D341Med (cell line): ENCODE measurements around the gene MRO.
"Not testable (repeated sequence)": the region's sequence is repeated elsewhere in the genome, so short reads cannot be mapped to it uniquely, and the experiment has no call there.

Experiments
- DNase-seq: peaks from one replicate; pipeline ENCODE4 v3.0.0; 2012; ENCODE audit warnings: low spot score

MRO gene

DNA sequence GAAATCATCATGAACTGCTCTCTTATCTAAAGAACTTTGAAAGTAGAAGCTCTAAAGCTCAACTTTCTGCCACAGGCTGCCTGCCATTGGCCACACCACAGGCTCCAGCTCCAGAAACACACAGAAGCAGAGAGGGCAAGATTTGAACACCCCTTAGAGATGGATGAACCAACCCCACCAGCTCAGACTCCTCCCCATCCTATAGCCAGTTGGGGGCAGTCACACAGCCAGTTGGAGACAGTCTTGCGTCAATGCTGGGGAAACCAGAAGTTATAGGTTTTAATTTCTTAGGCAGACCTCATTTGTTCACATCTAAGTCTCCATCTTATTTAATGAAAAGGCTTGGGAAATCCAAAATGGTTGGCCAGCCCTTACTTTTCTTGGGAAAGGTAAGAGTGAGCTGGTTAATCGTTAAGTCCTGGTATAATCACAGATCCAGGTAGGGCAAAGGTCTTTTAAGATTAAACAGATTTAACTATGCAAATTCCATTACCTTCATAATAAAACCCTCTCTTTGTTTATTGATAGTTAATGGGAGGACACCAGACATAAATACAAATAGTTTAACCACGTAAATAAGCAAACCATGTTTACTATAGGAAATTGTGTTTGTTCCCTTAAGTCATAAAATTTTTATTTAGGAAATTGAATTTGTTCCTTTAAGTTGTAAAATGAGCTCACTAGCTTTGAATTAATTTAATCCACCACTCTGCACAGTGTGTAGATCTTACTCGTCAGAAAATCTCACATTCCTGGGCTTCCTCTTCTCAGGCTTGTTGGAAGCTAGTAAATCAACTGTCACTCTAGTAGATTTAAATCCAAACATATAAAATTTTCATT is 28.0 kb downstream of the MRO start:
- no peak for DNase-seq

GRCh38 chr18:50790948-50791347 is 28.9 kb downstream of the MRO start:
- no peak for DNase-seq

DNA sequence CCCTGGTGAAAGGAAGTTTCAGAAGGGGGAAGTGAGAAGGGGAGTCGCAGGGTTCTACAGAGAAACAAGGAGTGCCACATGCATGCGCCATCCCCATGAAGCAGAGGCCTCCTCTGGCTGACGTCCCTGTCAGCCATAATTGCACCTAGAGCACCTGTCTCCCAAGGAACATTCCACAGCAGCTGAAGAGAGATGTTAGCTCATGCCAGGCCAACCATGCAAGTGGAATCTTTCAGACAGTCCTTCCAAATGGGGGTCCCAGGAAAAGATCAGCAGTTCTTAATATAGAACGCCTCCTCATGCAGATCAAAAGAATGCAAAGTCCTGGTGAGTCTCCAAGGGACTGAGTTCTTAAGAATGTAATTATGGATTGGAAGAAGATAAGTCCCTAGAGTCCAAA is 29.6 kb downstream of the MRO start:
- no peak for DNase-seq

DNA sequence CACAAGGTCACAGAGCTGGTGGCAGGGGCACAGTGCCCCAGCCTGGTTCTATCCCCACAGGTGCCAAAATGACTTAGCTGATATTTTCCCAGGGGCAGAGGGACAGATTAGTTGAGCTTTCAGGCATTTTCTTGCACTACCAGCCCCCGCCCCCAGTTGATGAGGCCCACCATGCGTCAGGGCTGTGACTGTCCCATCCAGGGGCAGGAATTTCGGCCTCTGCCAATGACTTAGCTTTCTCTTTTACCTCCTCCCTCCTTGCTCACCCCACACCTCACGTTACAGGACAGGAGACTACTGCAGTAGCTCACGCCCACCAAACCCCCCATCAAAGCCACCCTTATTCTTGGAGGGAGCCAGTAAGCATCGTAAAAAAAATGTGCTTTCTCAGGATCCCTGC is 31.5 kb downstream of the MRO start:
- DNase-seq, result no peak

DNA sequence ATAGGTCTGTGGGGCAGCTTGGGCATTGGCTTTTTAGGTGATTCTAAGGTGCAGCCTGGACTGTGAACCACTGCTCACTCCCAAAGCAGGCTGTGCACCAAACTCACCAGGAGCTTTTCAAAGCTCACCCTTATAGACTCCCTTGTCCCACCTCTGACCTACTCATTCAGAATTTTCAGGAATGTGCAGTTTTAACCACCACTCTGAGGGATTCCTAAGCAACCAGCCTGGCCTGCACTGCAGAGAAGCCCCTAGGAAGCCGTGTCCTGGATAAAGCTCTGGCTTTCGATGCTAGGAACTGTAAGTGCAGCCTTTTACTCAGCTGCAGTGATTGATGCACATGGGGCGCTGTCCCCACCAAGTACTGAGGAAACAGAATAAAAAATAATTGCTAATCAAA is 33.0 kb downstream of the MRO start:
- DNase-seq, result no peak

GRCh38 chr18:50783553-50783952 is 36.3 kb downstream of the MRO start:
- DNase-seq, result no peak

DNA sequence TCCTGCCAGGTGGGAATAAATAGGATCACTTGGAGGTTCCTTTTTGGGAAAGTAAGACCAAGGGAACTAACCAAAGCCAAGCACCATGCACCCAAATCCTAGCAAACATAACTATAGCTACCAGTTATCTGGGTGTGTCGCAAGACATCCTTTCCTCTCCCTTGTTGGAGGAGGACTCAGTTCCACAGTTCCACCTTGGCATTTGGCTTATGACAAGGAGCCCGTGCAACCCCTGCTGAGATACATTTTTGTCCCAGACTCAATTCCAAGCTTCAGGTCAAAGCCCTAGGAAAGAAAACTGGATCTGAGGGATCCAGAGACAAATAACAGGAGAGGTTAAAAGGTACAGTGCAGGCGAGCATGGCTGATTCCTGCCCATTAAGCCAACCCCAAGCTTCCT is 40.8 kb downstream of the MRO start:
- DNase-seq, result not testable (repeated sequence)

DNA sequence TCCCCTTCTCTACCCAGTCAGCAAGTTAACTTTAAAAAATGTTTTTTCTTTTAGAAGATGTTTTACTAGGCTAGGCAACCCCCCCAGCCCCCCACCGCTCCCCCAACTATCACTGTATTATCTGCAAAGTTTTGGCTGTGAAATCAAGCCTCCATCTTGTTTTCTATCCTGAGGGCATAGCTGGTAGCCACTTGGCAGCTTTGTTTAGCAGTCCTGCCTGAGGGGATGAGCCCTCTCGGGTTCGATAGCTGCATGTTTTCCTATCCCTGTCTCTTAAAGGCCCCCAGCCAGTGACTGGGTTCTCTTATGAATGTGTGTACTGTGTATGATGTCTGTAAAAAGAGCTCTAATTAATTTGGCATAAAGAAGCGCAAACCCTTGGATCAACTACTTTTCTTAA is 43.4 kb downstream of the MRO start:
- DNase-seq, result no peak

GRCh38 chr18:50775726-50776125 is 44.1 kb downstream of the MRO start:
- DNase-seq, result no peak

DNA sequence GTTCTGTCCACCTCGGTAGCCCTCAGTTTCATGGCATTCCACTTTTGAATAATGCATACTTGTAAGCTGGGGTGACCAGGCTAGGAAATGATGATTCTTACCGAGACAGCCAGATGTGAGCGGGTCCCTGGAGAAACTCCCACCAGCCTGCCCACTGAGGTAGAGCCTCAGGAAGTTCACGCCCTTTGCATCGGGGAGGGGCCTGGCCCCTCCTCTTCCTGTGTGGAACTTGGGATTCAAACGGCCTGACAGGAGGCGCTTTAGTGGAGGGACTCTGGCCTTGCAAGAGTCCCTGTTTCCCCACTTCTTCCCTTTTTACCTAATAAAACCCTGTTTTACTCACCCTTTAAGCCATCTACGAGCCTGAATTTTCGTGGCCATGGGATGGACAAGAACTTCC is 44.6 kb downstream of the MRO start:
- no peak for DNase-seq

DNA sequence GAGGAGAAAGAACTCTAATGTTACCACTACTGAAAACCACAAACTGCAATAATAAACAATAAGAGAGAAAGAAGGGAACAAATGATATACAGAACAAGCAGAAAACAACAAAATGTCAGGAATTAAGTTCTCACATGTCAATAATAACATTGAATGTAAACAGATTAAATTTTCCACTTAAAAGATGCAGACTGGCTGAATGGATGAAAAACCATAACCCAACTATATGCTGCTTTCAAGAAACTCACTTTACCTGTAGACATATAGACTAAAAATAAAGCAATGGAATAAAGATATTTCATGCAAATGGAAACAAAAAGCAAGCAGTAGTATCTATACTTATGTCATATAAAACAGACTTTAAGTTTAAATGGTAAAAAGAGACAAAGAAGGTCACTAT is 50.4 kb downstream of the MRO start:
- DNase-seq, result no peak

DNA sequence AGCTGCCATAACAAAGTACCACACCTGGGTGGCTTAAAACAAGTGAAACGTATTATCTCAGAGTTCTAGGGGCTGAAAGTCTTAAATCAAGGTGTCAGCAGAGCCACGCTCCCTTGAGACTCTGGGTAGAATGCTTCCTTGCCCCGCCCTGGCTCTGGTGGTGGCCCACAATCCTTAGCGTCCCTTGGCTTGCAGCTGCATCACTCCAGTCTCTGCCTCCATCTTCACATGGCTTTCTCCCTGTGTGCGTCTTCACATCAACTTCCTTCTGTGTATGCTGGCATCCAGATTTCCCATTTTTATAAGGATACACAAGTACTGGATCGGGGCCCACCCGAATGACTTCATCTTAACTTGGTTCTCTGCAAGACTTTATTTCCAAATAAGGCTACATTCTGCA is 62.5 kb downstream of the MRO start:
- DNase-seq, result no peak

DNA sequence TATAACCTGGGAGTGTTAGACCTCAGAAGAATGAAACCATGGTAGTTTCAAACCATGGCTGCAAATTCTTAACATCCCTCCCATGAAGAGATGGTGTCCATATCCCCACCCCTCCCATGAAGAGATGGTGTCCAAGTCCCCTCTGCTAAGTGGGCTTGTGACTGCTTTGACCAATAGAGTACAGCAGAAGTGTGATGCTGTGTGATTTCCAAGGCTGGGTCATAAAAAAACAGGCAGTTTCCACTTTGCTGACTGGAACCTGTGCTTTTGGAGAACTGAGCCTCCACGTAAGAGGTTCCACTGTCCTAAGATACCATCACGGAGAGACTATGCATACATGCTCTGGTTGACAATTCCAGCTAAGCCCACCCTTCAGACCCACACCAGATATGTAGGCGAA is 65.5 kb downstream of the MRO start:
- DNase-seq, result no peak

- DNase-seq, result no peak
Measured at GRCh38 chr18:50753311-50753710, 66.5 kb downstream of the MRO start.

GRCh38 chr18:50751947-50752346 is 67.9 kb downstream of the MRO start:
- DNase-seq, result no peak

DNA sequence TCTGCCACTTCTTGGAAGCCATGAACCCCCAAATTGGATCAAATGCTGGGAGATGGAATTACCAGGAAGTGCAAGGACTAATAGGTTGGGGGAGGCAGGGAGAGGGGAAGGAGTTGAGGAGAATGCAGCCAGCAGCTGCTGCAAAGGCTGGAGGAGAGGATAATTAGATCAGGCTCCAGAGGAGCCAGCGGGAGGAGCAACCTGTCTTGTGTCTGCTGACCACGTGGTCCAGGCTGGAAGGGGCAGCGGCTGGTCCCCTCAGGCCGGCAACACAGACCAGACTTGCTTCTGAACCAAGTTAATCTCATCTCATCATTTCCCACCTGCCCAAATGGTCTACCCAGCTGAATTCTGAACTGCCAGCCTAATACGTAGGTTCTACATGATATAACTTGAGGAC is 68.3 kb downstream of the MRO start:
- DNase-seq, result no peak

DNA sequence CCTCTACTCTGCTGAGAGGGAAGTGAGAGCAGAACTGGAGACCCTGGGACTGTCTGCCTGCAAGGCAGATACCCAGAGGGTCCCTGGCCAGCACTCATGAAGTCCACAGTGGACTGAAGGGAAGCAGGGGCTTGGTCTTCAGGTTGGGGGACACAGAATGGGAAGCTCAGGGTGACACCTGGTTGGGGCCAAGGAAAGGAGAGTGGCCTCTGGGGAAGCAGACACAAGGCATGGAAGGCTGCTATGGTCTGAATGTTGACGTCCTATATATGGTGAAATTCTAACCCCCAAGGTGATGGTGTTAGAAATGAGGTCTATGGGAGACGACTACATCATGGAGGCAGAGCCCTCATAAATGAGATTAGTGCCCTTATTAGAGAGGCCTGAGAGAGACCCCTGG is 69.3 kb downstream of the MRO start:
- no peak for DNase-seq

DNA sequence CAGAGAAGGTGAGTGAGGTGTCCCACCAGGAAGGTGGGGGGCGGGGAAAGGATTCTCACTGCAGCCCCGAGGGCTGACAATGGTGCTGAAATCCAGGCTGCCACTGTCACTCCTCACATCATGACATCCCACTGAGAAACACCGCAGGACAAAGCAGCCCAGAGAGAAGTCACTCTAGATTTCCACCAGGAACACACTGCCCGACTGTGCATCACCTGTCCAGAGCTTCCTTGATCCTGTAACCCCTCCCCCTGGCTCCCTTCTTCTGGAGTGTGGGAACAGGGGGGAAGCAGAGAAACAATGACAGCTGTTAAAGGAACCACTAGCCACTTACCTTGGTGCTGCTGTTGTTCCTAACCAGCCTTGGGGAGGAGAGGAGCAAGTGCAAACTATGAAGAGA is 69.9 kb downstream of the MRO start:
- no peak for DNase-seq

- DNase-seq, result no peak
Measured at GRCh38 chr18:50749421-50749820, 70.4 kb downstream of the MRO start.

GRCh38 chr18:50748243-50749229 is 71.3 kb downstream of the MRO start:
- DNase-seq, result peak; percentile 30

GRCh38 chr18:50747849-50748242 is 72.0 kb downstream of the MRO start:
- DNase-seq, result no peak

GRCh38 chr18:50745945-50746344 is 73.9 kb downstream of the MRO start:
- DNase-seq, result no peak
